GM18873 (cell line): ENCODE measurements around the gene MBOAT1.
"Not testable (repeated sequence)": the region's sequence is repeated elsewhere in the genome, so short reads cannot be mapped to it uniquely, and the experiment has no call there.

Source experiments
- ATAC-seq: cut with Tn5 transposase; IDR thresholded peaks from one replicate; pipeline ENCODE4 v1.9.1; 2021; ENCODE audit warnings: mild to moderate bottlenecking, moderate library complexity, moderate number of reproducible peaks; ENCODE audit not compliant: unreplicated experiment, low FRiP score

Gene MBOAT1

DNA sequence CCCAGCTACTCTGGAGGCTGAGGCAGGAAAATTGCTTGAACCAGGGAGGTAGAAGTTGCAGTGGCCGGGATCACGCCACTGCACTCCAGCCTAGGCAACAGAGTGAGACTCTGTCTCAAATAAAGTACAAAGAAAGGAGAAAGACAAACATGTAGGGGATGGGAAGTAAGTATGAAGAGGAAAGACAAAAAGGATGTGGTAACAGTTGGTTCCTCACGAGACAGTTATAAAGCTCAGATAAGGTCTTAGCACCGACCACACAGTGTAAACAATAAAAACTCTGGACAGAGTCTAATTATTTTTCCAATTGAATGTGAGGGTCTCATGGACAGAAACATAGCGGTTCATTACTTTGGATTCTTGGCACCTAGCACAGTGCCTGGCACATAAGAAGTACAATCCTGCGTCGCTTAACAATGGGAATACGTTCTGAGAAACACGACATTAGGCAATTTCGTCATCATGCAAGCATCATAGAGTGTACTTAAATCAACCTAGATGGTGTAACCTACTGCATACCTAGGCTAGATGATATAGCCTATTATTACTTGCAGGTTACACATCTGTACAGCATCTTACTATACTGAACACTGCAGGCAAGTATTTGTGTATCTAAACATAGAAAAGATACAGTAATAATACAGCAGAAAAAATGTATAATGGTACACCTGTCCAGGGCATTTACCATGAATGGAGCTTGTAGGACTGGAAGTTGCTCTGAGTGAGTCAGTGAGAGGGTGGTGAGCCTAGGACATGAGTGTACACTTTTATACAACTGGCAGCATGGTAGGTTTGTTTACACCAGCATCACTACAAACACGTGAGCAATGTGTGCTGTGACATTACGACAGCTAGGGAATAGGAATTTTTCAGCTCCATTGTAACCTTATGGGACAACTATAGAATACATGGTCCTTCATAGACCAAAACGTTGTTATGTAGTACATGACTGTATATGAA lies 38.2 kb downstream of the MBOAT1 start:
- ATAC-seq = no peak

- no peak for ATAC-seq
Measured at GRCh38 chr6:20172842-20173456, 39.3 kb downstream of the MBOAT1 start.

DNA sequence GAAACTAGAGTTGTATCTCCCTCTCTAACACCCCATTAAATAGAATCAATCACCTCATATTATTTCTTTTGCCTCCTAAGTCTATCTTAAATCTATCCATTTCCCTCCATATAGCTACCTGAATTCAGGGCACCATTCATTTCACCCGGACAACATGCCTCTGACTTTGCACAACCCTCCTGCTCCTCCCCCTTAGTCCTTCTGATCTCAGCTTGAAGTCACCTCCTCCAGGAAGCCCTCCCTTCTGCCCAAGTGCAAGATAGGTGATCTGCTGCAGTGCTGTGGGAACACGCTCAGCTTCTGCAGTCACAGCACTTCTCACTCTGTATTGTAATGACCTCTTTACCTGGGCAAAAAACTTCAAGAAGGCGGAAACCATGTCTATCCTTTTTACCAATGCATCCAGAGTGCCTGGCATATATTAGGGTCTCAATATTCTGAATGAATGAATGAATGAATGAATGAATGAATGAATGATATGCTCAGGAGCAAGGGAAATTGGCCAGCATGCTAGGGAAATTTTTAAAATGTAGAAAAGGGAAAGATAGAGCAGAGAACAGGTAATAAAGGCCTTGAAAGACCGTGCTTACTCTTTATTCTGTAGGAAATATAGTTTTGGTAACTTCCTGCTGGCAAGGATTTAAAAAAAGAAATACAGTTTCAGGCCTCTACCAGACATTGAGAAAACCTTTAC lies 41.7 kb downstream of the MBOAT1 start:
- ATAC-seq = no peak

DNA sequence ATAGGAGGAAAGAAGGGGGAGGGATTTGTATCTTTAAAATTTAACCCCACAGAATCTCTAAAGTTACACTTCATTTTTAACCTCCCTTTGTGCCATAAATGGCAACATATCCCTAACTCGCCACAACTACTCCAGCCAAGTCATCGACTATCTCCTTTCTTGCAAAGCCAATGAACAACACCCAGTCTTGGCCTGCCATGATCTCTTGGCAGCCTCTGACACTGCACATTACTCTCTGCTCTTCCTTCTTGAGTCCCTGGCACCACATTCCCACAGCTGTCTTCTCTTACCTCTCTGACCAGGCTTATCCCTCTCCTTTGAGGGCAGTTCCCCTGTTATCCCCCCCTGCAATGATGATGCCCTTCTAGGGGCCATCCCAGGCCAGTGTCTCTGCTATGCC lies 42.5 kb downstream of the MBOAT1 start:
- ATAC-seq = no peak

GRCh38 chr6:20169119-20169557 lies 43.1 kb downstream of the MBOAT1 start:
- ATAC-seq = no peak

- ATAC-seq = no peak
Measured at GRCh38 chr6:20168690-20169089, 43.6 kb downstream of the MBOAT1 start.

DNA sequence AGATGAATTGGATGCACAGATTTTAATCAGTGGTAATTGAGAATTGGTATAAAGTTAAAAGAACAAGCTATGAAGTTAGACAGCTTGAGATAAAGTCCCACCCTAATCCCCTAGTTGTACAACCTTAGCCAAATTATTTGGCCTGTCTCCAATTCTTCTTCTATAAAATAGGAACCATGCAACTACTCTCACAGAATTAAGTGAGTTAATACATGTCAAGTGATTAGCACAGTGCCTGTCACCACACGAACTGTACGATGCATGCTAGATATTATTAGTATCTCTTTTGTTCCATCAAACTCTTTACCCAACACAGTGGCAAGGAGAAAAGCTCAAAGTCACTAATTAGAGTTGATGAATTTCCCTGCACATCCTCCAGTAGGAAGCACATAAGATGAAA lies 44.7 kb downstream of the MBOAT1 start:
- ATAC-seq = no peak

DNA sequence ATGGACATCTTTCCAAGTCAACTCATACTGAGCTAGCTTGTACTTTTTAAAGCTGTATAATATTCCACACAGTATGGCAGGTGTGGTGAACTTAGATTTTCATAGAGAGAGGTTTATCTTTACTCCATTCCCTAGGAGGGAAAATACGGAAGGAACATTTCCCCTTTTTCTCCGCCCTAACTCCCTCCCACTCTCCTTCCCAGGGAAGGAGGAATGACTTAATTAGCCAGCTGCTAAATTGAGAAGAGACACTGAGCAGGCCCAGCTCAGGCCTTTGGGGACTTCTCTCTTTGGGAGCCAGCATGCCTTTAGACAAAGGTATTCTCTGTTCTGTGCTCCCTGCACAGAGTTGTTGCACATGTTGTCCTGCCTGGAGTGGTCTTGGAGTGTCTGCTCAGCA lies 46.1 kb downstream of the MBOAT1 start:
- no peak for ATAC-seq

GRCh38 chr6:20162515-20162914 lies 49.8 kb downstream of the MBOAT1 start:
- no peak for ATAC-seq

DNA sequence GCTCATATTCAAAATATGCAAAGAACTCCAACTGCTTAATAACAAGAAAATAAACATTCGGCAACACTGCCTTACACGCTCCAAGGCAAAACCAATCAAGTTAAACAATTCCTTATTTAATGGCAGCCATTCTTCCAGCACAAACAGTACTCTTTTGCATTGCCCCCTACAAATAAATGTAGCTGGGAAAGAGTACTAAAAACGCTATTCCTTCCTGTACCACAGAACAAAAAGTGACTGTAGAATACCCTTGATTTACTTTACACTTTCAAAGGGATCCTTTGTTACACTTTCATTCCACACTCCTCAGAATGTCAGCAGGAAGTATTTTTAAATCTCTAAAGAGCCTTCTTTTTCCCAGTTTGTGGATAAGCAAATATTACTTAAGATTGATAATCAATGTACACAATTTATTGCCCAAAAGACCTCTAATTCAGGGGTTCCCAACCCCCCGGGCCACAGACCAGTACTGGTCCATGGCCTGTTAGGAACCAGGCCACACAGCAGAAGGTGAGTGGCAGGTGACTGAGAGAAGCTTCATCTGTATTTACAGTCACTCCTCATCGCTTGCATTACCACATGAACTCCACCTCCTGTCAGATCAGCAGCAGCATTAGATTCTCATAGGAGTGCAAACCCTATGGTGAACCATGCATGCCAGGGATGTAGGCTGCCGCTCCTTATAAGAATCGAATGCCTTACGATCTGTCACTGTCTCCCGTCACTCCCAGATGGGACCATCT lies 51.6 kb downstream of the MBOAT1 start:
- no peak for ATAC-seq

- no peak for ATAC-seq
Measured at GRCh38 chr6:20159781-20160540, 52.3 kb downstream of the MBOAT1 start.

DNA sequence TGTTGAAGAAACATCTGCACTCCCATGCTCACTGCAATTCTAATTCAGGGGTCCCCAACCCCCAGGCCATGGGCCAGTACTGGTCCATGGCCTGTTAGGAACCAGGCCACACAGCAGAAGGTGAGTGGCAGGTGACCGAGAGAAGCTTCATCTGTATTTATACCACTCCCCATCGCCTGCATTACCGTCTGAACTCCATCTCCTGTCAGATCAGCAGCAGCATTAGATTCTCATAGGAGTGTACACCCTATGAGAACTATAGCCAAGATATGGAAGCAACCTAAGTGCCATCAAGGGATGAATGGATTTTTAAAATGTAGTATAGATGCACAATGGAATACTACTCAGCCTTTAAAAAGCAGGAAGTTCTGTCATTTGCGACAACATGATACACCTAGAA lies 53.2 kb downstream of the MBOAT1 start:
- no peak for ATAC-seq

DNA sequence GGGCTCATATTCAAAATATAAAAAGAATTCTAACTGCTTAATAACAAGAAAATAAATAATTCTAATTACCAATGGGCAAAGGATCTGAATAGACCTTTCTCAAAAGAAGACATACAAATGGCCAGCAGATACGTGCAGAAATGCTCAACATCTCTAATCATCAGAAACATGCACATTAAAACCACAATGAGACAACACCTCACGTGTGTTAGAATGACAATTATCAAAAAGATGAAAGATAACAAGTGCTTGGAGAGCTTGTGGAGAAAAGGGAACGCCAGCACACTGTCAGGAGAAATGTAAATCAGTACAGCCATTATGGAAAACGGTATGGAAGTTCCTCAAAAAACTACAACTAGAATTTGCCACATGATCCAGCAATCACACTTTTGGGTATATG lies 53.6 kb downstream of the MBOAT1 start:
- no peak for ATAC-seq

GRCh38 chr6:20156824-20157223 lies 55.4 kb downstream of the MBOAT1 start:
- no peak for ATAC-seq

DNA sequence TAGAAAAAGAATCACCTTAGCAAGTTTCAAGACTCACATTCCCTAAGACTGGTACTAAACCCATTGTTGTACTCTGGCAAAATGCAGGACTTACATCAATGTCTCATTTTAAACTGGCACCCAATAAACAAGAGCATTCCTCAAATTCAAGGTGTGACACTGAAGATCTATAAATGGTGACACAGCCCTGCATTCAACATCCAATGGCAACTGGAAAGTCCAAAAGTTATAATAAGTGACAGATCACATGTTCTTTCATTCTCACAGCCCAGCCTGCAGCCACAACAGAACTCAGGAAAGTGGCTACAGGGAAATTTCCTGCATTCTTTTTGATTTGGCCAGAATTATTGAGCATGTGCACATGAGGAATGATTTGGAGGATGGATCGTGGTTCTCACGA lies 57.5 kb downstream of the MBOAT1 start:
- no peak for ATAC-seq

- no peak for ATAC-seq
Measured at GRCh38 chr6:20153194-20153593, 59.1 kb downstream of the MBOAT1 start.

DNA sequence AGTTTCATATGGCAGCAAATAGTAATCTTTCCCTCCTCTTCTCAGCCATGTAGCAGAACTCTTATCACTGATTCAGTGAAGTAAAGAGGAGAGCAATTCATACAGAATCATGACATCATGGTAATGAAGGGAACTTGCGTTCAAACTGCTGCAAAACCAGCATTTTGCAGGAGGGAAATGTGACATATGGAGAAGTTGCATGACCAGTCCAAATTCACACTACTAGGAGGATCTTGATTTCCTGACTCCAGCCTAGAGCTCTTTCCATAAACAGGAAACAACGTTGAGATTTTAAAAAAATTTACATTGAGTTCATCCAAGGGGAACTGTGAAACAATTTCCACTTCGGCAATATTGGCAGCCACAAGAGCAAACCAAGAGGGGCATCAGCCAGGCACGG lies 63.8 kb downstream of the MBOAT1 start:
- ATAC-seq = no peak

DNA sequence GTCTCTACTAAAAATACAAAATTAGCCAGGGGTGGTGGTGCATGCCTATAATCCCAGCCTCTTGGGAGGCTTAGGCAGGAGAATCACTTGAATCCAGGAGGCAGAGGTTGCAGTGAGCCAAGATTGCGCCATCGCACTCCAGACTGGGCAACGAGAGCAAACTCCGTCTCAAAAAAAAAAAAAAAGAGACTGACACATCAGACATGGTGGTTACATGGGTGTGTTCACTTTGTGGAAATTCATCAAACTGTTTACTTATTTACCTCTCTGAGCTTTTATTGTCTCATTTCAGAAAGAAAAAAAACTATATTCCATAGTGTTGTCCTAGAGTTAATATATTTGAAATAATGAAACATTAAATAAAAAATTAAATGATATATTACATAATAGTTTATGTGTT lies 64.8 kb downstream of the MBOAT1 start:
- ATAC-seq = no peak

DNA sequence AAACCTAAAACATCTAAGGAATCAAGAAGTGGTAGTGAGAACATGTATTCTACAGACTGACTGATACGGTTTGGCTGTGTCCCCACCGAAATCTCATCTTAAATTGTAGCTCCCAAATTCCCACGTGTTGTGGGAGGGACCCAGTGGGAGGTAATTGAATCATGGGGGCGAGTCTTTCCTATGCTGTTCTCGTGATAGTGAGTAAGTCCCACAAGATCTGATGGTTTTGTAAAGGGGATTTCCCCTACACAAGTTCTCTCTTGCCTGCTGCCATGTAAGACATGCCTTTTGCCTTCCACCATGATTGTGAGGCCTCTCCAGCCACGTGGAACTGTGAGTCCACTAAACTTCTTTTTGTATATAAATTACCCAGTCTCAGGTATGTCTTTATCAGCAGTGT lies 65.4 kb downstream of the MBOAT1 start:
- ATAC-seq = not testable (repeated sequence)

- ATAC-seq = no peak
Measured at GRCh38 chr6:20146291-20146690, 66.0 kb downstream of the MBOAT1 start.
